Measurements from ENCODE around the gene C2orf78.

- TF ChIP-seq CTCF (IDR thresholded peaks at IDR 0.05), result no peak
- TF ChIP-seq POLR2A (IDR thresholded peaks at IDR 0.05), result no peak
These were observed 76.0 kb downstream of the C2orf78 start for GRCh38 chr2:73859721-73860586.
